HG03457 (cell line): ENCODE measurements around the gene VPS29.

ENCODE experiments used
- ATAC-seq: cut with Tn5 transposase; IDR thresholded peaks from one replicate; pipeline ENCODE4 v1.9.1; 2021; ENCODE audit warnings: moderate number of reproducible peaks; ENCODE audit not compliant: unreplicated experiment

VPS29 gene

DNA sequence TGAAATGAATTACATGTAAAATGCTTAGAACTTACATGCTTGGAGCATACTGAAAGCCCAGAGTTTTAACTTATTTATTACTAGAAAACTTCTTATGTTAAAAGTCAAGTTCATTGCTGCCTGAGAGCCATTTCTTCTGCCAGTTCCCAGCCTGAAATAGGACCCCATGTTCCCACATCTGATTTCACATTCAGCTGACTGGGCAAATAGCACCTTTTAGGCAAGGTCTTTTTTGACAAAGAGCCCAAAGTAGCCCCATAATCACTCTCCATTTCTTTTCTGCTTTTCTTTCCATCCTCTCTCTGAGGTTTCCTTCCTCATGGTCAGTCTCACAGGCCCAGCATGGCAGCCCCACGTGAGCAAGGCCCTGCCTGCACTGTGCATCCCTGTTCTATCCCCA is 50.6 kb downstream of the VPS29 start:
- no peak for ATAC-seq

GRCh38 chr12:110449799-110450497 is 52.0 kb downstream of the VPS29 start, which contains the start of gene ARPC3:
Gene ARPC3 (minus strand): TSS chr12:110450337. CDS start chr12:110450260, 77 bp downstream.
- peak; percentile 87 for ATAC-seq

GRCh38 chr12:110444455-110444854 is 57.5 kb downstream of the VPS29 start:
- ATAC-seq = no peak
